Measurements from ENCODE around the gene CCDC117.

CCDC117 gene

GRCh38 chr22:28795932-28796856, 23.7 kb downstream of the CCDC117 start:
- no peaks in the 10 kb centered on the region for H3K9me3 ChIP-seq
- peaks cover 27 to 30% of the 10 kb centered on the region in 2 experiments for H3K4me1 ChIP-seq (ENCODE audit: control insufficient read depth in 1 of 2, insufficient read depth in 1 of 2, low read depth in 1 of 2, low read length in 1 of 2)
- peaks cover 29% of the 10 kb centered on the region for H3K36me3 ChIP-seq

GRCh38 chr22:28798810-28799605, 26.5 kb downstream of the CCDC117 start:
- H3K4me3 ChIP-seq (ENCODE audit: low read depth in 1 of 2, low read length in 1 of 2), result peak overlapping the region; percentile 91 to 93
- H3K27ac ChIP-seq, result peak overlapping the region; percentile 83
- peaks cover 24% of the 10 kb centered on the region for H3K36me3 ChIP-seq
- TF ChIP-seq CTCF (IDR thresholded peaks at IDR 0.05), result no peak
- H3K9me3 ChIP-seq, result no peaks in the 10 kb centered on the region
- no peaks in the 10 kb centered on the region for H3K27me3 ChIP-seq
- H3K4me1 ChIP-seq (ENCODE audit: control insufficient read depth in 1 of 2, insufficient read depth in 1 of 2, low read depth in 1 of 2, low read length in 1 of 2), result peaks cover 41 to 47% of the 10 kb centered on the region in 2 experiments

More at GRCh38 chr22:28795932-28796856, 23.7 kb downstream of the CCDC117 start:
- no peaks in the 10 kb centered on the region for H3K27me3 ChIP-seq
- H3K27ac ChIP-seq, result no peak overlapping the region
- TF ChIP-seq CTCF (IDR thresholded peaks at IDR 0.05), result no peak
- no peak overlapping the region for H3K4me3 ChIP-seq (ENCODE audit: low read depth in 1 of 2, low read length in 1 of 2)

GRCh38 chr22:28799606-28800307, 27.3 kb downstream of the CCDC117 start:
- Histone ChIP-seq H3K4me1 (ENCODE audit: control insufficient read depth in 1 of 2, insufficient read depth in 1 of 2, low read depth in 1 of 2, low read length in 1 of 2) (peaks cover 41 to 47% of the 10 kb centered on the region in 2 experiments), H3K36me3 (peaks cover 18% of the 10 kb centered on the region), H3K27ac (peak overlapping the region; percentile 83), H3K4me3 (ENCODE audit: low read depth in 1 of 2, low read length in 1 of 2) (peak overlapping the region; percentile 91 to 93), H3K27me3 (no peaks in the 10 kb centered on the region), H3K9me3 (no peaks in the 10 kb centered on the region)
- no peak for TF ChIP-seq CTCF (IDR thresholded peaks at IDR 0.05)

GRCh38 chr22:28800308-28801041, 28.0 kb downstream of the CCDC117 start, which contains the start of gene XBP1:
XBP1 (minus strand) TSS chr22:28800569.
- H3K4me3 ChIP-seq (ENCODE audit: low read depth in 1 of 2, low read length in 1 of 2), result peak within 1 kb of the TSS; percentile 91 to 93
- TF ChIP-seq CTCF (IDR thresholded peaks at IDR 0.05), result peak; percentile 51
- H3K27ac ChIP-seq, result peak within 1 kb of the TSS; percentile 83
- no peaks in the 10 kb centered on the region for H3K9me3 ChIP-seq
- H3K27me3 ChIP-seq, result no peaks in the 10 kb centered on the region
- peaks cover 41 to 47% of the 10 kb centered on the region in 2 experiments for H3K4me1 ChIP-seq (ENCODE audit: control insufficient read depth in 1 of 2, insufficient read depth in 1 of 2, low read depth in 1 of 2, low read length in 1 of 2)
- H3K36me3 ChIP-seq, result peaks cover 11% of the 10 kb centered on the region
